ENCODE measurements around the gene GALE. TPM values are rescaled to one million over a fixed set of nuclear protein-coding genes. Genes with fewer than 3 reads are reported as not detected.
A peak's percentile ranks its signal among the peaks of the same experiment; 100 is the strongest.
"Not testable (repeated sequence)": the region's sequence is repeated elsewhere in the genome, so short reads cannot be mapped to it uniquely, and the experiment has no call there.

Gene GALE
- polyA plus RNA-seq, 4 donors = 30.7 to 42.4 (median 32.8) TPM

DNA sequence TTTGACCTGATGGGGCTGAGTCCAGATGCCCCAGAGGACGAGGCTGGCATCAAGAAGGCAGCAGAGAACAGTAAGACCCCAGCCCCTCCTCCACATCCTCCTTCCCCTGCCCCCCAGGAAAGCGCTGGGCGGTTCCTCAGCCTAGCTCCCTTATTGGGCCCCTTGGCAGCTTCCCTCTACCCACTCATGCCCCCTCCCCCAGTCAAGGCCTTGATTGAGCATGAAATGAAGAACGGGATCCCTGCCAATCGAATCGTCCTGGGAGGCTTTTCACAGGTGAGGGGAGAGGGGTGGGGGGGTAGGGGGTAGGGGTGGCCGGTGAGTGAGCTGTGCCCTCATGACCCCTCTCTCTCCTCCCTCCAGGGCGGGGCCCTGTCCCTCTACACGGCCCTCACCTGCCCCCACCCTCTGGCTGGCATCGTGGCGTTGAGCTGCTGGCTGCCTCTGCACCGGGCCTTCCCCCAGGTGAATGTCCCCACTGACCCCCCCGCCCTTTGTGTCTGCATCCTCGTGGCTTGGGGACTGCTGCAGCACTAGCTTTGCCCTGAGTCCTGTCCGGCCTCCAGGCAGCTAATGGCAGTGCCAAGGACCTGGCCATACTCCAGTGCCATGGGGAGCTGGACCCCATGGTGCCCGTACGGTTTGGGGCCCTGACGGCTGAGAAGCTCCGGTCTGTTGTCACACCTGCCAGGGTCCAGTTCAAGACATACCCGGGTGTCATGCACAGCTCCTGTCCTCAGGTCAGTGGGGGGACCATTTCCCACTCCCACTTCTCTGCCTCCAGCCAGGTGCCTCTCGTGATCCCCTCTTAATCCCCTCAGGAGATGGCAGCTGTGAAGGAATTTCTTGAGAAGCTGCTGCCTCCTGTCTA lies 6.5 kb downstream of the GALE start:
- DNase-seq (ENCODE audit: low read depth in 4 of 4, low spot score in 3 of 4) = no peak

DNA sequence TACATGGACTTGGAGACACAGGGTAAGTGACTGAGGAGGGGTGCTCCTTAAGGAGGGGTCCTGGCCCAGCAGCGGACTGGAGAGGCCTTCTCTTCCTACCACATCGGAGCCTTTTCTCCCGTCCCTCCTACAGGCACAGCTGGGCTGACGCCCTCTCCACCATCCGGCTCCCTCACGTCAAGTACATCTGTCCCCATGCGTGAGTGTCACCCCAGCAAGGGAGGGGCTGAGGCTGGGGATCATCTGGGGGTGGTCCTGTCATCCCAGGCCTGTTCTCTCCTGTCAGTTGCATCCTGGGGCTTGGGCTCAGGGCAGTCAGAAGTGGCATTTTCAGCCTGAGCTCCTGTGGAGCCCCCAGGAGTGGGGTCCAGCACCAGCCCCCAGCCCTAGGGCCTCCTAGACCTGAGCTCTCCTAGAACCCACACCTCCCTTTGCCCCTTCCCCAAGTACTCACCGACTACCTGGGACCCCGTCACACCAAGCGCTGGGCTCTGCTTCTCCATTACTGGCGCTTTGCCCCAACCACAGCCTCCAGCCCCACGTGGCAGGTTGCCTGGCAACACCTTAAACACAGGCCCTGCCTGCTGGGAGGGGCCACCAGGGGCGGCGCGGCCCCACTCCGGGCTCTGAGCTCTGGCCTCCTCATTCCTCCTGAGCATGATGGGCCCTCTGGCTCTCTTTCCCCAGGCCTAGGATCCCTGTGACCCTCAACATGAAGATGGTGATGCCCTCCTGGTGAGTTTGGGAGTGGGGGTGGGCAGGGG lies 7.4 kb downstream of the GALE start:
- DNase-seq (ENCODE audit: low read depth in 4 of 4, low spot score in 3 of 4) = no peak

DNA sequence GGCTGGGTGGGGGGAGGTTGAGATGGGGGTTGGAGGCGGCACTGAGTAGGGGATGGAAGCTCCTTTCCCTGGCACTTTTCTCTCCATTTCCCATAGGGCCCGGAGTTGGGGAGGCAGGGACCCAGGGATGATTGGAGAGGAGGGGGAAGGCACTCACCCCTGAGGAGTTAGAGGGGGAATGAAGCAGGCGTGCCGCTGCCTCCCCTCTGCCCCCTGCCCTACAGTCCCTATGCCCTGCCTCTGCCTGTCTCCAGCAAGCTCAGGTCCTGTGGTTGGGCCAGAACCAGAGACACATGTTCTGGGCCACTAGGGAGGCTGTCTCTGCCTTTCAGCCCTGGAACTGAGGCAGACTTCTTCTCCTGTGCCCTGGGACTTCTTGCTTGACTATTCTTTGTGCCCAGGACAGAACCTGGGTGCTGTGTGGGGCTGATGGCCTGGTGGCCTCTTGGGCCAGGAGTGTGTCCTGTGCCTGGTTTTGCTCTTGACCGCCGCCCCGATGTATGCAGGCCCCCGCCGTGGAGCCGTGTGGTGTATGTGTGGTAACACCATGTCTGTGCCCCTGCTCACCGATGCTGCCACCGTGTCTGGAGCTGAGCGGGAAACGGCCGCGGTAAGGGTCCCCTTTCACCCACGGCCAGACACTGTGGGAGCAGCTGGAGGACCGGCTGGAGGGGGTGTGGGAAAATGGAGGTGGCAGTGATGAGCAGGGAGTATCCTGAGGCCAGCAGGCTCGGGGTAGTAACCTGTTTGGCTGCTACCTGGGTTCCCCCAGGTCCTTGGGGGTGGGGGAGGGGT lies 8.2 kb downstream of the GALE start:
- no peak for DNase-seq (ENCODE audit: low read depth in 4 of 4, low spot score in 3 of 4)

DNA sequence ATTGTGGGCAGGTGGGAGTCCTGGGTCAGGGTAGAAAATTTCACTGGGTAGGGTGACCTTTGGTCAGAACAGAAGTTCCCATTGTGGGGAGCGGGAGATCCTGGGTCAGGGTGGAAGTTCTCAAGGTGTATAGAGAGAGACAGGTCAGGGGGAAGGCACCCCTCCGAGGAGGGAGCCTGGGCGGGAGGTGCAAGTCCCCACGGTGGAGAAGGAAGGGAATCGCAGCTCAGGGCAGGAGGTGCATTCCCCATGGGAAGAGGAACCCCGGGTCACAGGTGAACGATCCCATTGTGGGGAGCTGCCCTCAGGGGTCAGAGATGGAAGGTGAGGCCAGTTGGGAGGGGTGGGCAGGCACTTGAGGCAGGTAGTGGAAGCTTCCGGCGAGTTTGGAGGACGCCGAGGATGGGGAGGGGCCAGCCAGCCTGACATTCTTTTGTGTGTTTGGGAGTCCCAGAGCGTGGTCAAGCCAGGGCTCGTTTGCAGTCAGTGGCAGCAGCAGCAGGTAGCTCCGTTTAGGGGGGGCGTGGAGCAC lies 9.0 kb downstream of the GALE start:
- no peak for DNase-seq (ENCODE audit: low read depth in 4 of 4, low spot score in 3 of 4)

DNA sequence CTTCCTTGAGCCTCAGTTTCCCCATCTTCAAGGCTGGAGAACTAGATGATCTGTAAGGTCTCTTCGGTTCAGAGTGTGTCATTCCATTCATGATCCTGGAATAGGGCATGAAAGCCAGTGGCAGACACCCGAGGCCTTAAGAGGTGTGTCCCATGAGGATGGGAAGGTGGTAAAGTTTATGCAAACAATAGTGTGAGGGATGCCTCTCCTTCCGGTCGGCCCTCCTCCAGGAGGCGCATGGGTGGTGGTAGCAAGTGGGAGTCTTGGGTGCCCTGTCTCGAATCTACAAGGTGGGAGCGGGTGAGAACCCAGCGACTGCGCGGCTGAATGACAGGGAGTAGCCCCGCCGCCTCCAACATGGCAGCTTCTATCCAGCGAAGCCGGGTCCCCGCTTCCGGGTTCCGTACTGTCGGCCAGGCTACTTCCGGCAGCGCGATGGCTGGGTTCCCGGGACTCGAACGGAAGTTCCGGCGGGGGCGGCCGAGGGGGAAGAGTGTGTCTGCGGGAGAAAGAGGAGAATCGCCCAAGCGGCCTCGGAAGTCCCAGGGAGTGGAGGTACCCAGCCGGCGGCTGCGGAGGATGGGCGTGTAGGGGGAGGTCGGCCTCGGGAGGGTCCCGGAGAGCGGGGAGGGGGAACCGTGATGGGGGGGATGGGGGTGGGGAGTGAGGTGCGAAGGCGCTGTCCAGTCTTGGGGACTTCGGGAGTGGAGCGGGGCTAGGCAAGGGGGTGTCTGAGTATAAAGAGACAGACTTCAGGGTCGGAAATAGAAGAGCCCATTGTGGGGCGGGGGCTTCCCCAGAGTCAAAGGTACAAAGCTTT lies 9.6 kb downstream of the GALE start, which contains the start of gene LYPLA2:
Gene LYPLA2 (plus strand): TSS at position 450 of the 820 bp plus-strand sequence. CDS start 1,538 bp downstream, outside the sequence.
- DNase-seq (ENCODE audit: low read depth in 4 of 4, low spot score in 3 of 4) = peak; percentile 83 to 87 (median 84)

DNA sequence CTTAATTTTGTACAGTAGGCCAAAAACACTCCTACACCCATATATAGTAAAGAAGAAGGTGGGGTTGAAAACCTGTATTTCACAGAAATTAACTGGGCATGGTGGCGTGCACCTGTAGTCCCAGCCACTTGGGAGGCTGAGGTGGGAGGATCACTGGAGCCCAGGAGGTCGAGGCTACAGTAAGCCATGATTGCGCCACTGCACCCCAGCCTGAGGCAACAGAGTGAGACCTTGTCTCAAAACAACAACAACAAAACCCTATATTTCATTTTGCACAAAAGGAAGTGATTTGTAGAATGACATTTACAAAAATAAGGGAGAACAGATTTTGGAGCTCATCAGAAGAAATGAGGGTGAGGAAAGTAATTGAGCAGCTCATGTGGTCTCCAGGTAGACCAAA lies 11.9 kb downstream of the GALE start:
- no peak for DNase-seq (ENCODE audit: low read depth in 4 of 4, low spot score in 3 of 4)

DNA sequence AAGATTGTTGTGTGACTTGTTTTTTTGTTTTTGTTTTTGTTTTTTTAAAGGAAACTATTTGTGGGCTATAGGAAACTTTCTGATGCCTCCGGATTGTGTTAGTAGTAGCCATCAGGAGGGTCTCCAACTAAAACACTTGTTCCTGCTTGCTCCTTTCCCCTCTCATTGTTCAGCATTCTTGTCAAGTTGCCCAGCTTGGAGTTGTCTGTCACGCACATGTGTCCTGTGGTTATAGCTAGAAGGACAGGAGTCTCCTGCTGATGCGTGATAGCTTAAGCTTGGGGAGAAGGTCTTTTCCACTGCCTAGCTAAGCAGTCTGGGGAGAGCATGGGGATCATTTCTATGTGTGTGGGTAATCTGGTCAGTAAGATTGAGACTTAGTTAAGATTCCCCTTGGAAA lies 12.9 kb downstream of the GALE start:
- DNase-seq (ENCODE audit: low read depth in 4 of 4, low spot score in 3 of 4) = no peak

DNA sequence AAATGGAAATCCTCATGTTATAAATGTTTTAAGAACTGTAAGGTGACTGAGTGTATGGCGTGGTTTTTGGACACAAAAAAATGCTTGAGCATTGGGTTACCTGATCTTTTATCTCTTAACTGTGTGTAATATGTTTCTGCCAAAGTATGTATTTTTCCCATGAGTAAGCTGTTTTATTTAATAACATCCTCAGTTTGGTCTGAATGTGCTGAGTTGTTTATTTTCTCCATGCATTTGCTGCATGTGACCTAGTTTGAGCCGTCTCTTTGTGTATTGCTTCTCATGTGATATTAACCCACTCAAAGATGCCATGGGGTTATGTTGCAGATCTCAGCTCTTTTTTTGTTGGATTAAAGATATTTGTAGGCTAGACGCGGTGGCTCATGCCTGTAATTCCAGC lies 15.7 kb downstream of the GALE start:
- no peak for DNase-seq (ENCODE audit: low read depth in 4 of 4, low spot score in 3 of 4)

DNA sequence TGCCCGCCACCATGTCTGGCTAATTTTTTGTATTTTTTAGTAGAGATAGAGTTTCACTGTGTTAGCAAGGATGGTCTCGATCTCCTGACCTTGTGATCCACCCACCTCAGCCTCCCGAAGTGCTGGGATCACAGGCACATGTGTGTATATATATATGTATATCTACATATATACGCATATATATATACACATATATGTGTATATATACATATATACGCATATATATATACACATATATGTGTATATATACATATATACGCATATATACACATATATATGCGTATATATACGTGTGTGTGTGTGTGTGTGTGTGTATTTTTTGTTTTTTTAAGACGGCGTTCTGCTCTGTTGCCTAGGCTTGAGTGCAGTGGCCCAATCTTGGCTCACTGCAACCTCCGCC lies 17.4 kb downstream of the GALE start:
- not testable (repeated sequence) for DNase-seq (ENCODE audit: low read depth in 4 of 4, low spot score in 3 of 4)

DNA sequence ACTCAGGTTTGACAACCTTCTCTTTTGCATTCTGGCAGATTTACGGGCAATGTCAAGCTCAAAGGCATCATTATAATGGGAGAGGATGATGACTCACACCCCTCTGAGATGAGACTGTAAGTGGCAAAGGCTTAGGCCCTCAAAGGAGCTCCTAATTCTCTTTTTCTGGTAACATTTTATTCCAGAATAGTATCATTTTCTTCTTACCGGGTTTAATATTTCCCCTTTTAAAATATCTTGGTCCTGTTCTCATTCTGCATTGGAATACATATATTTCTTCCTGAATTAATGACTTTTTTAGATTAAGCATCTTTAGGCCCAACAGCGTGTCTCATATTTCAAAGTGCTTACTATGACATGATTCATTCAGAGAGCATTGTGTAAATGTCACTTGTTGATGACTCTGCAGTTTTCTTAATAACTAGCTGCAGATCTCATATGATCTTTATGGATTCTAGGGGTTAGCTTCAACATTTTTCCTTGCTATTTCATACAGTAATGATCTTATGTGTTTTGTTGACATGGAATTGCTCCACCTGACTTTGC lies 20.7 kb downstream of the GALE start:
- DNase-seq (ENCODE audit: low read depth in 4 of 4, low spot score in 3 of 4) = no peak

DNA sequence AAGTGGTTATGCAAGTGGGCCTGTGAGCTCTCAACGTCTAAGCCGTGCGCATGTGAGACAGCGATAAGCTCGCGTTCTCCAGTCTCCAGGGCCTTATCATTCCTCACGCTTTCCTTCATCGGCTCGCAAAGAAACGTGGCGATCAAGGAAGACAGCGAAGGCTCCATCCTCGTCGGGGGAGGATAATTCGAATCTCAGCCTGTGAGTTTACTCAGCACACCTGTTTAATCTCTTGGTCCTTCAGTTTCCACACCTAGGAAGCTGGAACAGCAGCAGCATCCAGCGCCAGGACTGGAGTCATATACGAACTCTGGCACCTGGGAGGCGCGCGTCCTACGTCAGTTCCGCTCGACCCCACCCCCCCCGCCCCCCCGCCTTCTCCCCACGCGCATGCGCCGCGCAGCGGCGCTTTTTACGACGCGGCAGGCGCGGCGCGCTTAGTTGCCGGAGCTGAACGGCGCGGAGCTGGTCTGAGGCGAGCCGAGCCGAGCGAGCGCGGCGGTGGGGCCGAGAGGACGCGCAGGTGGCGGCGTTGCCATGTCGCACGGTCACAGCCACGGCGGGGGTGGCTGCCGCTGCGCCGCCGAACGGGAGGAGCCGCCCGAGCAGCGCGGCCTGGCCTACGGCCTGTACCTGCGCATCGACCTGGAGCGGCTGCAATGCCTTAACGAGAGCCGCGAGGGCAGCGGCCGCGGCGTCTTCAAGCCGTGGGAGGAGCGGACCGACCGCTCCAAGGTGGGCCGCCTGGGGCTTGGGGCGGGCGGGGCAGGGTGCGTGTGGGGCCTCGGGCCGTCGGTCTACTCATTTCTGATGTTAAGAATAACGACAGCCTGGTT lies 22.4 kb downstream of the GALE start, which contains the start of gene PITHD1:
Gene PITHD1 (plus strand): TSS at position 440 of the 836 bp plus-strand sequence. CDS start 98 bp downstream, at position 538.
- peak in 3 of 4 donors; percentile 77 to 80 (median 77) for DNase-seq (ENCODE audit: low read depth in 4 of 4, low spot score in 3 of 4)

DNA sequence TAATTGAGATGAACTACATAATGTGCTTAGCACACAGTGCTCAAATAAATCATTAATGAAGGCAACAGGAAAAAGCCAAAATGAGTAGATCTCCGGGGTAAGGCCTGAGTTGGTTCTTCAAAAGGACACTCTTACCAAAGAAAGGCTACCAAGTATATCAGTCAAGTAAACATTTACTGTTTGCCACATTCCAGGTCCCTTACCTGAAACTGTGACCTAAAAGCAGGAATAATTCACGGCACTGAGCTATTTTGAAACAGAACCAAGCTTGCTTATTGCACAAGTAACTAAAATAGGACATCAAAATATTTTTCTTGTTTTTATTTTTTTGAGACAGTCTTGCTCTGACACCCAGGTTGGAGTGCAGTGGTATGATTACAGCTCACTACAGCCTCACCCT lies 24.3 kb downstream of the GALE start:
- DNase-seq (ENCODE audit: low read depth in 4 of 4, low spot score in 3 of 4) = no peak

DNA sequence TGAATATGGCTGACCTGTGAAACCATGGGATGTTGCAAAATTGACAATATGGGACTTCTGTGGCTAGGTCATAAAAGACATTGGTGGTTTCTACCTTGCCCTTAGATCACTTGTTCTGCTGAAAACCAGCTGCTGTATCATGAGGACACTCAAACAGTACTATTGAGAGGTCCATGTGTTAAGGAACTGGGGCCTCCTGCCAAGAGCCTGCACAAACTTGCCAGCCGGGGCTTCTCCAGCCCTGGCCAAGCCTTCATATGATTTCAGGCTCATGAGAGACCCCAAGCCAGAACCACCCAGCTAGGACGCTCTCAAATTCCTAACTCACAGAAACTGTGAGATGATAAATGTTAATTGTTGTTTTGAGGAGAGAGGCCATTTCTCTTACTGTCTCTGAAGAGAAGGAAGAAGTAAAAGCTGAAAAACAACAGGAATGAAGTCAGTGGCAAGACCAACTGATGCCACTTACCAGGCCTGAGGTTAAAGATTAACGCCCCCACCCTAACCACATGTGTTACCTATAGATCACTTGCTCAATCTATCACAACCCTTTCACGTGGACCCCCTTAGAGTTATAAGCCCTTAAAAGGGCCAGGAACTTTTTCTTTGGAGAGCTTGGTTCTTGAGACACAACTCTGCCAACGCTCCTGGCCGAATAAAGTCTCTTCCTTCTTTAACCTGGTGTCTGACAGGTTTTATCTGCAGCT lies 26.2 kb downstream of the GALE start:
- no peak for DNase-seq (ENCODE audit: low read depth in 4 of 4, low spot score in 3 of 4)

DNA sequence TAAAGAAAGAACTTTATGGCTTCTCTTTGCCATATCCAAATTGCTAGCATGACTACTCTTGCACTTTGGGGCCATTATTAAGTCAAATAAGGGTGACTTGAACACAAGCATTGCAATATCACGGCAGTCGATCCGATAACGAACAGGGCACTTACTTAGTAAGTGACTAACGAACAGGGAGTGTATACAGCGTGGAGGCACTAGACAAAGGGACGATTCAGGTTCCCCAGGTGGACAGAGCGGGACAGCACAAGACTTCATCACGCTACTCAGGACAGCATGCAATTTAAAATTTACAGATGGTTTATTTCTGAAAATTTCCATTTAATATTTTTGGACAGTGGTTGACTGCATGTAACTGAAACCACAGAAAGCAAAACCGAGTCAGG lies 27.7 kb downstream of the GALE start:
- DNase-seq (ENCODE audit: low read depth in 4 of 4, low spot score in 3 of 4) = no peak

DNA sequence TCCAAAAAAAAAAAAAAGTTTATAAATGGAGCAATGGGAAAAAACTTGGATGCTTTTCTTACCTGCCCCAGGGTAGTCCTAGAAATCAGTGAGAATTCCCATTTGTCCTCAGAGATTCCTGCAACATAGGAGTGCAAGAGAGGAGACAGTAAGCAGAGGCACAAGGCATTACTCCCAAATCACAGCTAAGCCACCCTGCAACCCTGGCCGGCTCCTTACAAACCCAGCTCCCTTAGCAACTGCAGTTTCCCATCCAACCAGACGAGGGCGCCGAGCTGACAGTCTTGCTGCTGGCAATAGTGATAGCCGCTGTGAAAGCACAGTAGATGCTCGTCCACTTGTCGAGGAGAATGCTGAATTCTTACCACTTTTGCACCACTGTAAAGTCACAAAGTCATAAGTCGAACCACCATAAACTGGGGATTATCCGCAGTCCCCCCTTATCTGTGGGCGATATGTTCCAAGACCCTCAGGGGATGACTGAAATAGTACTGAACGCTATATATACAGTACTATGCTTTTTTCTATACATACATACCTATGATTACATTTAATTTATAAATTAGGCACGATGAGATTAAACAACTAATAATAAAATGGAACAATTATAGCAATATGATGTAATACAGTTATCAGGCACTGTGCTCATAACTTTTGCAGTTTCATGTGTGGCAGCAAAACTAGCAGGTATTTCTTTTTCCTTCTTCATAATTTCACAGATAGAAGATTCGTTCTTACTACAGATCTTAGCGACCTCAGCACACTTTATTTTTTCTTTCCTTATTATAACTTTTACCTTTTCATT lies 28.3 kb downstream of the GALE start:
- DNase-seq (ENCODE audit: low read depth in 4 of 4, low spot score in 3 of 4) = peak; percentile 61 to 72 (median 64)

DNA sequence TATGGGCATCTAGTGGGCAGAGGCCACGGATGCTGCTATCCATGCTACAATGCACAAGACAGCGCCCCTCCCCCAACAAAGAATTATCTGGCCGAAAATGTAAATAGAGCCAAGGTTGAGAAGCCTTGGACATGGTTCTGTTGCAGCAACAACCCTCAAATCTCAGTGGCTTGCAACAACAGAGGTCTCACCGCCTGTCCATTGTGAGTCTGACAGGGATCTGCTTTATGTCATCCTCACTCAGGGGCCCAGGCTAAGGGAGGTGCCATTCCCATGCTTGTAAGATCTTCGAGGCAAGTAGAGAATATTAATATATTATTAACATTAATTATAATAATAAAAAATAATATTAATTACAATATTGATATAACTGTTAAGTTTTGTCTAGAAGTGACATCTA lies 31.8 kb downstream of the GALE start:
- DNase-seq (ENCODE audit: low read depth in 4 of 4, low spot score in 3 of 4) = no peak

DNA sequence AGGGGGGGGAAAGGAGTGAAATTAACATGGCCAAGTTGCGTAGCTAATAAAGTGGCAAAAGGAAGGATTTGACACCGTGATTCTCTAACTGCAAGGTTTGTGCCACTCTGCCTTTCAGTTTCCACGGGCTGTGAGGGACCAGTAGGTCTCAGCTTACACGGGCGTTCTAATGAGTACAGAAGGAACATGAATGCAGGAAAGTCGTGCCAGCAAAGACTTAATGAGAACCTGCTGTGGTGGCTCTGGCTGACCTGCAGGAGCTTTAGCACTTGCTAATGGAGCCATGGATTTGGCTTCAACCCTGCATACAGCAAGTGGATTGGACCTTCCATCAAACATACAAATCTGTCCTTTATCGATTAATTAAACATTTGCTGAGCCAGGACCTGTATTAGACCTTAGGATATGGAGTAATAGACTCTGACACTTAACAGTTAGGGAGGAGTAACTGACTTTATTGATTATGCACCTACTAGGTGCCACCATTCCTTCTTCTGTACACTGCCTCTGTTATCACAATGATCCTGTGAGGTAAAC lies 37.4 kb downstream of the GALE start:
- no peak for DNase-seq (ENCODE audit: low read depth in 4 of 4, low spot score in 3 of 4)
